ENCODE results near the gene CATSPERD.

The CATSPERD gene

GRCh38 chr19:5697890-5698634, 22.4 kb upstream of the CATSPERD start:
- no peak for TF ChIP-seq RAD21 (IDR thresholded peaks at IDR 0.05; ENCODE audit: low read depth)
- no peak for TF ChIP-seq USF1 (IDR thresholded peaks at IDR 0.05)
- TF ChIP-seq EGR1 (IDR thresholded peaks at IDR 0.05): no peak
- no peak for TF ChIP-seq REST (IDR thresholded peaks at IDR 0.05; ENCODE audit: low read depth)
- no peak for TF ChIP-seq EP300 (IDR thresholded peaks at IDR 0.05; ENCODE audit: borderline replicate concordance)
- no peak for TF ChIP-seq FOXM1 (IDR thresholded peaks at IDR 0.05; ENCODE audit: borderline replicate concordance, low read depth)
- TF ChIP-seq CREB1 (IDR thresholded peaks at IDR 0.05; ENCODE audit: low read depth): no peak

DNA sequence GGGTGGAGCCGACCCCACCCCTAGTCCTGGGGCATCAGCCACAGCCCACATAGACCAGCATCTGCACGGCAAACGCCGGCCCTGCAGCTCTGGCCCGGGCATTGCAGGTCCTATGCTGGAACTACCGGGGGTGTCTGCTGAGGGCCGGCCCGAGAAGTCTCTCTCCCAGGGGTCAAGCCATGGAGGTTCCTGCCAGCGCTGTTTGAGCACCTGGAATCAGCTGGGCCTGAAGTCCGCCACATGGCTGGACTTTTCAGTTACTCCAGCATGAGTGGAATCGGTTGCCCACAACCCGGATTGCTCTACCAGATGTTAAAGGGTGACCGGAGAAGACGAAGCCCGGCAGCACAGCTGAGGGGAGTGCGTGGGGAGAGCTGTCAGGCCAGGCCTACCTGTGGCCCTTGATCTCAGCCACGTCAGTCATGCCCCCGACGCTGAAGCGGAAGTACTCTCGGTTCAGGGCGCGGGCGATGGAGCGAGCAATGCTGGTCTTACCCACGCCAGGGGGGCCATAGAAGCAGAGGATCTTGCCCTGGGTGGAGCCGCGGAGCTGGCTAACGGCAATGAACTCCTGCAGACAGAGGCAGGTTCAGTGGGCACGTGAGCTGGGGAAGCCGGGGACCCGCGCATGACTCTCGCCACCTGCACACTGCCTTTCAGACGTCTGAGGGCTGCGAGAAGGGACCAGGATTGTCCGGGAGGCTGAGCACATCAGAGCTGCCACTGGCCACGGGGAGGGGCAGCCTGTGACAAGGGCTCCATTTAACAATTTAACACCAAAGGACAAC, 21.6 kb upstream of the CATSPERD start:
- TF ChIP-seq EGR1 (IDR thresholded peaks at IDR 0.05): no peak
- TF ChIP-seq RAD21 (IDR thresholded peaks at IDR 0.05; ENCODE audit: low read depth): no peak
- no peak for TF ChIP-seq USF1 (IDR thresholded peaks at IDR 0.05)
- no peak for TF ChIP-seq CEBPB (IDR thresholded peaks at IDR 0.05)
- no peak for TF ChIP-seq FOXM1 (IDR thresholded peaks at IDR 0.05; ENCODE audit: borderline replicate concordance, low read depth)
- no peak for TF ChIP-seq TAF1 (IDR thresholded peaks at IDR 0.05; ENCODE audit: low read depth)
- TF ChIP-seq NFIC (IDR thresholded peaks at IDR 0.05): no peak
- no peak for TF ChIP-seq TCF12 (IDR thresholded peaks at IDR 0.05; ENCODE audit: low read depth)
- no peak for TF ChIP-seq TEAD4 (IDR thresholded peaks at IDR 0.05)
- no peak for TF ChIP-seq YY1 (IDR thresholded peaks at IDR 0.05; ENCODE audit: low read depth)
- TF ChIP-seq EP300 (IDR thresholded peaks at IDR 0.05; ENCODE audit: borderline replicate concordance): no peak
- TF ChIP-seq, protein P1, sequence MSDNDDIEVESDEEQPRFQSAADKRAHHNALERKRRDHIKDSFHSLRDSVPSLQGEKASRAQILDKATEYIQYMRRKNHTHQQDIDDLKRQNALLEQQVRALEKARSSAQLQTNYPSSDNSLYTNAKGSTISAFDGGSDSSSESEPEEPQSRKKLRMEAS (IDR thresholded peaks at IDR 0.05): no peak
- no peak for TF ChIP-seq REST (IDR thresholded peaks at IDR 0.05; ENCODE audit: low read depth)
- TF ChIP-seq ZBTB7A (IDR thresholded peaks at IDR 0.05; ENCODE audit: low read depth): no peak
- TF ChIP-seq CREB1 (IDR thresholded peaks at IDR 0.05; ENCODE audit: low read depth): no peak

- TF ChIP-seq, protein P1 (IDR thresholded peaks at IDR 0.05): no peak
- TF ChIP-seq EP300 (IDR thresholded peaks at IDR 0.05; ENCODE audit: borderline replicate concordance) (no peak), NFIC (IDR thresholded peaks at IDR 0.05) (no peak), EGR1 (IDR thresholded peaks at IDR 0.05) (no peak), CEBPB (IDR thresholded peaks at IDR 0.05) (no peak), FOXM1 (IDR thresholded peaks at IDR 0.05; ENCODE audit: borderline replicate concordance, low read depth) (no peak), CREB1 (IDR thresholded peaks at IDR 0.05; ENCODE audit: low read depth) (no peak), RAD21 (IDR thresholded peaks at IDR 0.05; ENCODE audit: low read depth) (no peak), USF1 (IDR thresholded peaks at IDR 0.05) (no peak), TCF12 (IDR thresholded peaks at IDR 0.05; ENCODE audit: low read depth) (no peak), TAF1 (IDR thresholded peaks at IDR 0.05; ENCODE audit: low read depth) (no peak), TEAD4 (IDR thresholded peaks at IDR 0.05) (no peak), ZBTB7A (IDR thresholded peaks at IDR 0.05; ENCODE audit: low read depth) (no peak), REST (IDR thresholded peaks at IDR 0.05; ENCODE audit: low read depth) (no peak), YY1 (IDR thresholded peaks at IDR 0.05; ENCODE audit: low read depth) (no peak)
These were observed 19.9 kb upstream of the CATSPERD start for GRCh38 chr19:5700455-5701092.
